Lower leg skin (tissue), 4 donors: ENCODE results near the gene SESN2. TPM values are rescaled to one million over a fixed set of nuclear protein-coding genes. Genes with fewer than 3 reads are reported as not detected.

Experiments used
- DNase-seq, 2 donors: peaks; one replicate each; pipeline ENCODE4 v3.0.0-alpha.2; 2019; ENCODE audit warnings: low spot score in 2 of 2
- H3K4me3 ChIP-seq: fragments of 200-600 bp; sonication (generic); 2 replicates; pipeline ENCODE4 v1.5.1; 2017; ENCODE audit warnings: mild to moderate bottlenecking, low read depth; ENCODE audit not compliant: poor library complexity, severe bottlenecking
- POLR2A ChIP-seq, 2 donors: fragments of 450-650 bp; IDR thresholded peaks; one replicate each; pipeline ENCODE4 v1.6.1; 2016 to 2017; ENCODE audit warnings: antibody characterized with exemption in 2 of 2, mild to moderate bottlenecking in 1 of 2, moderate library complexity in 1 of 2
- WGBS, 2 donors: methylation state at CpG; one replicate each; pipeline ENCODE4 v1.1.5; 2018; 5-methylcytosine and 5-hydroxymethylcytosine counted together
- intact Hi-C: fragments of 100-400 bp; cut with DNase I; formaldehyde crosslinking; loops from one replicate; pipeline ENCODE4 v1.15.0; 2023; ENCODE audit warnings: low total_unique reads
- total RNA-seq, 4 donors: library from RNA; depleted of rRNA; stranded (reverse); fragments of >200 nt; gene quantifications; one replicate each; pipeline ENCODE4 v1.1.0, GENCODE V29; 2016
- TF ChIP-seq, protein P1 (sequence below), 3 donors: fragments of 450-650 bp; IDR thresholded peaks; one replicate each; pipeline ENCODE4 v1.5.1; 2016; ENCODE audit warnings: antibody characterized with exemption in 3 of 3, mild to moderate bottlenecking in 3 of 3, moderate library complexity in 2 of 3

The SESN2 gene
- total RNA-seq, 4 donors from 2014 or later = 8.2 to 13.6 (median 11.1) TPM

DNA sequence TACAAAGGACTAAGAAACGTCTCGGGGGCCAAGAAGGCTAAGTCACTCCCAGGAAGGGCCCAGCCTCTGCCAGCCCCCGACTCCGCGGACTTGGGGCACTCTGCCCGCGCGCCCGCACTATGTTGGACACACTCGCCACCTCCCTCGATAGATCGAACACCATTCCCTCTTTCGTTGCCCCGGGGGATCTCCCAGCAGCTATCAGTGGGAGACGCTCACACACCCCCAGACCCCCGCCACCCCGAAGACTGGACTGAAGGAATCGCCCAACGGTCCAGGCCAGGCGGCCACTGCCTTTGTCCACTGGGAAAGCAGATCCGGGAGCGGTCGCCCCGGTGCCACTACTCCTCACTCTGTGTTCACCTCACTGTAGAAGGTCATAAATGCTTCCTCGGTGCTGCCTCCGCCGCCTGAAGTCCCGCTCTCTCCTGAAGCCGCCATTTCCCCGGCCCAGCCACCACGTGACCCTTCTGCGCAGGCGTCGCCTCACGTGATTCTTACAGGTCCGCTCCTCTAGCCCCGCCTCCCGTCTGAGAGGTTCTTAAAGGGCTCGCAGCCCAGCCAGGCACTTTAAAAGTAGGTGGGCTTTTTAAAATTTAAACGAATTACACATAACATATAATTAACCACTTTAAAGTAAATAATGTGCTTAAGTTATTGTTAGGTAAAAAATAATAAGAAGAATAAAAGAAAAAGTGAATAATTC lies 26.6 kb upstream of the SESN2 start, which contains the start of gene DNAJC8:
Gene DNAJC8, minus strand, starts transcription at position 472 of the 706 bp plus-strand sequence. Its CDS starts 31 bp downstream, at position 441.
- TF ChIP-seq POLR2A (IDR thresholded peaks at IDR 0.05) = peak in 1 of 2 donors; percentile 56
- TF ChIP-seq, protein P1, sequence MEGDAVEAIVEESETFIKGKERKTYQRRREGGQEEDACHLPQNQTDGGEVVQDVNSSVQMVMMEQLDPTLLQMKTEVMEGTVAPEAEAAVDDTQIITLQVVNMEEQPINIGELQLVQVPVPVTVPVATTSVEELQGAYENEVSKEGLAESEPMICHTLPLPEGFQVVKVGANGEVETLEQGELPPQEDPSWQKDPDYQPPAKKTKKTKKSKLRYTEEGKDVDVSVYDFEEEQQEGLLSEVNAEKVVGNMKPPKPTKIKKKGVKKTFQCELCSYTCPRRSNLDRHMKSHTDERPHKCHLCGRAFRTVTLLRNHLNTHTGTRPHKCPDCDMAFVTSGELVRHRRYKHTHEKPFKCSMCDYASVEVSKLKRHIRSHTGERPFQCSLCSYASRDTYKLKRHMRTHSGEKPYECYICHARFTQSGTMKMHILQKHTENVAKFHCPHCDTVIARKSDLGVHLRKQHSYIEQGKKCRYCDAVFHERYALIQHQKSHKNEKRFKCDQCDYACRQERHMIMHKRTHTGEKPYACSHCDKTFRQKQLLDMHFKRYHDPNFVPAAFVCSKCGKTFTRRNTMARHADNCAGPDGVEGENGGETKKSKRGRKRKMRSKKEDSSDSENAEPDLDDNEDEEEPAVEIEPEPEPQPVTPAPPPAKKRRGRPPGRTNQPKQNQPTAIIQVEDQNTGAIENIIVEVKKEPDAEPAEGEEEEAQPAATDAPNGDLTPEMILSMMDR (IDR thresholded peaks at IDR 0.05) = no peak
- intact Hi-C loops = no loop called here
- 0% methylated on average over 33 of the region's 40 CpGs for WGBS, 2 donors
- DNase-seq = peak; percentile 97 to 99
- H3K4me3 ChIP-seq = peak within 1 kb of the TSS; percentile 84

DNA sequence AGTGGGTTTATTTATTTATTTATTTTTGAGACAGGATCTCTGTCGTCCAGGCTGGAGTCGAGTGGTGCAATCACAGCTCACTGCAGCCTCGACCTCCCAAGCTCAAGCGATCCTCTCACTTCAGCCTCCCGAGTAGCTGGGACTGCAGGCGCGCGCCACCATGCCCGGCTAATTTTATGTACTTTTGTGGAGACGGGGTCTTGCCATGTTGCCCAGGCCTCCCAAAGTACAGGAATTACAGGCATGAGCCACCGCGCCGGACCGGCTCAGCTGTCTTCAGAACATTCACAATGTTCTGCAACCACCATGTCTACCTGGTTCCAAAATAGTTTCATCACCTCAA lies 26.1 kb upstream of the SESN2 start:
- H3K4me3 ChIP-seq = no peak overlapping the region
- DNase-seq = peak in 1 of 2 donors; percentile 86
- intact Hi-C loops = no loop called here
- whole genome bisulfite sequencing, 2 donors = 63 to 66% methylated on average over 14 of the region's 14 CpGs
- TF ChIP-seq POLR2A (IDR thresholded peaks at IDR 0.05) = no peak
- TF ChIP-seq, protein P1 (IDR thresholded peaks at IDR 0.05) = no peak

DNA sequence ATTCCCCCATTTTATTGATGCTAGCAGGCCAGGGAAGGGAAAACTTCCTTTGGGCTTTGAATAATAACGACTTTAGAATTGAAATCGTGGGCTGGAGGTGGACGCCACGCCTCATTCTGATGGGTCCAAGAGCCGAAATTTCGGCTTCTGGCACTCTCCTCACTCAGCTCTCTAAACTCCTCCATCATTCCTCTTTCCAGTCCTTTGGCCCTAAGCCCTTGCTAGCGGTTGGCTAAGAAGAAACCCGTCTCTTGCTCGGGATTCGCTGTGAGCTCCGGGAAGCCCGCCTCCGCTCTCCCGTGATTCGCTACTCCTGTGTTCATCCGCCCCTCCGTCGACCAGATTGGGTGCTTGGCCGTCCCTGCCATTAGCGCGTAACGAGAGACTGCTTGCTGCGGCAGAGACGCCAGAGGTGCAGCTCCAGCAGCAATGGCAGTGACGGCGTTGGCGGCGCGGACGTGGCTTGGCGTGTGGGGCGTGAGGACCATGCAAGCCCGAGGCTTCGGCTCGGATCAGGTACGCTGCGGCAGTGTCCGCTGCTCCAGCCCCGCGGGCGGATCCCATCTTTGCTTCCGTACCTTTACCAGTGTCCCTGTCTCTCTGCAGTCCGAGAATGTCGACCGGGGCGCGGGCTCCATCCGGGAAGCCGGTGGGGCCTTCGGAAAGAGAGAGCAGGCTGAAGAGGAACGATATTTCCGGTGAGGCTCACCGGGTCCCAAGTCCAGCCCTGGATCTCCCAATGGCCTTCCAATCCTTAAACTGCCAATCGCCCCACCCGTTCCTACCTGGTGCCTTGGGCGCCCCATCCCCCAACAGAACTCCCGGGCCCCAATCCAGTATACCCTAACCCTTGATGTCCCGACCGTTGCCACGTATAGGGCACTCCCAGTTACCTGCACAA lies 23.3 kb upstream of the SESN2 start, which contains the start of gene ATP5IF1:
Gene ATP5IF1, plus strand, starts transcription at position 370 of the 901 bp plus-strand sequence. Its CDS starts 60 bp downstream, at position 430.
- intact Hi-C loops = no loop called here

DNA sequence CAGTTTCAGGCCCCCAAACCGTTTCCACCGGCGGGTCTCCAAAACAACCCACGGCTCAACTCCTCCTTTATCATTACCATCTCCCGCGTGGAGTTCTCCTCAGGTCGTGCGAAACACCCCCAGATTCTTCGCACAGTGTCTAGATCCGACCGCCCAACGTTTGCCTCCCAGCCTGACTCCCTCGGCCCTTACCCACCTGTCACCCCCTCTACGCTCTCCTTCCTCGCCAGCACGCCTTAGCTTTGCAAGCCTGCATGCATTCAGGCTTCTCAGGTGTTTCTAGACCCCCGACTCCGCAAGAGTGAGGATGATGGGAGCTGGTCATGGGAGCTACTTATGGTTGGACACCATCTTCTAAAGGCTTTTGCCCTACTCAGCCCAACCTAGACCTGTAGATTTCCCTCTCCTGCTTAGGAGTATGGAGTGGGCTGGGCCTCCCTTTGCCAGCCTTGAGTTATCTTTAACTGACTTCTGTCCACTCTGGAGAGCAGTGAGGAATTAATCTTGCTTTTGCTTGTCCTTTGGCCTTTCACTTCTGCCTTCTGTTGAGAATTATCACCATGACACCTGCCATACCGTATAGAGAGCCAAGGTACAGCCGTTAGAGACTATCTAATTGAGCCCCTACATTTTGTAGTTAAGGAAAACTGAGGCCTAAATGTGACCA lies 22.5 kb upstream of the SESN2 start:
- TF ChIP-seq POLR2A (IDR thresholded peaks at IDR 0.05) = no peak
- TF ChIP-seq, protein P1 (IDR thresholded peaks at IDR 0.05) = no peak
- H3K4me3 ChIP-seq = peak overlapping the region; percentile 86
- no peak for DNase-seq
- intact Hi-C loops = no loop called here
- WGBS, 2 donors = 11 to 12% methylated on average over 20 of the region's 20 CpGs

More for the DNA sequence above, 23.3 kb upstream of the SESN2 start, which contains the start of gene ATP5IF1:
- WGBS, 2 donors = 0% methylated on average over 56 to 59 of the region's 60 CpGs
- DNase-seq = peak; percentile 98 to 99
- peak in 1 of 2 donors; percentile 12 for TF ChIP-seq POLR2A (IDR thresholded peaks at IDR 0.05)
- TF ChIP-seq, protein P1 (IDR thresholded peaks at IDR 0.05) = no peak
- H3K4me3 ChIP-seq = peak within 1 kb of the TSS; percentile 86

DNA sequence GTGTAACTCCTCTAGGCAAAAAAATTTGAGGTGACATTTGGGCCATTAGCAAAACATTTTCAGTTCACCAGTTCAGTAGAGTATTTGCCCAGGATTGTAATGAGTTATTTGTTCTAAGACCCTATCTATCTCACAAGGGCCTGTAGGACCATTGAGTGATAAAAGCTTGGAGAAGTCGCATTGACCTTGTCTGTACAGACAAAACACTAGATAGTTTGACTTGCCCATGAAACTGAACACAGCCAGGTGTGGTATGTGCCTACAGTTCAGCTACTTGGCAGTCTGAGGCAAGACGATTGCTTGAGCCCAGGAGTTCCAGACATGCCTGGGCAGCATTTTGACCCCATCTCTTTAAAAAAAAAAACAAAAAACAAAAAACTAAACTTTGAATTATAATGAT lies 20.3 kb upstream of the SESN2 start:
- no peak for DNase-seq
- WGBS, 2 donors = 51 to 61% methylated on average over 2 of the region's 2 CpGs
- H3K4me3 ChIP-seq = no peak overlapping the region
- intact Hi-C loops = no loop called here
- TF ChIP-seq, protein P1 (IDR thresholded peaks at IDR 0.05) = no peak
- TF ChIP-seq POLR2A (IDR thresholded peaks at IDR 0.05) = no peak
